HG02981 (cell line): ENCODE results near the gene NOLC1.

Source experiments
- ATAC-seq: cut with Tn5 transposase; IDR thresholded peaks from one replicate; pipeline ENCODE4 v1.9.1; 2021; ENCODE audit warnings: mild to moderate bottlenecking, moderate library complexity; ENCODE audit not compliant: unreplicated experiment

Gene NOLC1

DNA sequence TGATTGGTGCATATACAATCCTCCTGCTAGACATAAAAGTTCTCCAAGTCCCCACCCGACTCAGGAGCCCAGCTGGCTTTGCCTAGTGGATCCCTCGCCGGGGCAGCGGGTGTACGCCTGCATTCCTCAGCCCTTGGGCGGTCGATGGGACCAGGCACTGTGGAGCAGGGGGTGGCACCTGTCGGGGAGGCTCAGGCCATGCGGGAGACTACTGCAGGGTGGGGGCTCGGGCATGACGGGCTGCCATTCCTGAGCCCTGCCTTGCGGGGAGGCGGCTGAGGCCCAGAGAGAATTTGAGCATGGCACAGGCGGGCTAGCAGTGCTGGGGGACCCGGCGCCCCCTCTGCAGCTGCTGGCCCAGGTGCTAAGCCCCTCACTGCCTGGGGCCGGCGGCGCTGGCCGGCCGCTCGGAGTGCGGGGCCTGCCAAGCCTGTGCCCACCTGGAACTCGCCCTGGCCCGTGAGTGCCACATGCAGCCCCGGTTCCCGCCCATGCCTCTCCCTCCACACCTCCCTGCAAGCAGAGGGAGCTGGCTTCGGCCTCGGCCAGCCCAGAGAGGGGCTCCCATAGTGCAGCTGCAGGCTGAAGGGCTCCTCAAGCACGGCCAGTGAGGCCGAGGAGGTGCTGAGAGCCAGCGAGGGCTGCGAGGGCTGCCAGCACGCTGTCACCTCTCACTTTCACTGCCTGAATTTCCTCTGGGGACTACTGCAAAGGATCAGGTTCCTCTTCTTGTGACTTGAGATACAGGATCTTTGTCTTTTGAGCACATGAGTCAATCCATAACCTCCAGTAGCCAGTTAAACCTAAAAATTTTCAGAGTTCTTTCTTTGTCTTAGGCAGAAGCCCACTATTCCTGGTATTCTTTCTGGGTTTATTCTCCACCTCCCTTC is 48.8 kb downstream of the NOLC1 start:
- ATAC-seq: no peak

DNA sequence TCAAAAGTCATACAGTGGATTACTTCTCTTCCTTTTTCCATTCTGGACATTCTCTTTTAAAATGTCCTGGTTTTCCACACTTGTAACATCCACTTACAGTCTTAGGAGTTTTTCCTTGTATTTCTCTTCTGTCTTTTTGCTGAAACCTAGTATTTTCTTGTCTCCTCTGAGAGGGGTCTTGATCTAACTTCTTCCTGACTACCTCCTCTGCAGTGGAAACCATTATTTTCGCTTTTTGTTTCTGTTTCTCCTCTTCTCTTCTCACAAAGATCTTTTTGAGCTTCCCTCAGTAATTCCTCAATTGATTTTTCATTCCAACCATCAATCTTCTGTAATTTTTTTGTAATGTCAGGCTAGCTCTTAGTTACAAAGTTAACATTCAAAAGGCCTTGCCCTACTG is 50.2 kb downstream of the NOLC1 start:
- no peak for ATAC-seq

DNA sequence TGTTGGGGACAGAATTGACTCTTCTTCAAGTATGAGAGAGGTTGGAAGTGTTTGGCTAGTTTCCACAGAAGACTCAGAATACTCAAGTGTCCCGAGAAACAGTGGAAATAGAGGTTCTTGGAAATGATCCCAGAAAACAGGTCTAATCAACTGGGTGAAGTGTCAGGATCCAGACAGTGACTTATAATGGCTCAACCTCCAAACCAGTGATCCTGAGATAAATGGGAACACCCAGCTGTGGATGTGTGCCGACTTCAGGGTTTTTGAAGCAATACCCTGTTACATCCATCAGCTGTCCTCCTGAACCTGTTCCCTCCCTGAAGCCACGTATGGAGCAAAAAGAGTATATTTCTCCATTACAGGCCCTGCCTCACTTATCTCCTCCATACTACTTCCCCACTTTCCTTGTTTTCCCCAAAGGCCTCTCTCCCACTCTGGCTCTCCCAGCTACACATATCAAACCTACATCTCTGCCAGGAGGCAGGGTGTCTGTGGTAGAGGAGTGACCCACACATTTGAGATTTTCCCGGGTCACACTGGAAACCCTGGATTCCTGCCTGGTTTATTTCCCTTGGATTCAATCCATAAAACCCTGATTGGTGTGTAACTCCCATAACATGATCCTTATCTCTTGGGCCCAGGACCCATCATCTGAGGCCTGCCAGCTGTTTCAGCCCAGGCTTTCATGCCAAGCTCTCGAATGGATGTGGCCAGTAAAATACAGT is 56.3 kb downstream of the NOLC1 start:
- no peak for ATAC-seq

DNA sequence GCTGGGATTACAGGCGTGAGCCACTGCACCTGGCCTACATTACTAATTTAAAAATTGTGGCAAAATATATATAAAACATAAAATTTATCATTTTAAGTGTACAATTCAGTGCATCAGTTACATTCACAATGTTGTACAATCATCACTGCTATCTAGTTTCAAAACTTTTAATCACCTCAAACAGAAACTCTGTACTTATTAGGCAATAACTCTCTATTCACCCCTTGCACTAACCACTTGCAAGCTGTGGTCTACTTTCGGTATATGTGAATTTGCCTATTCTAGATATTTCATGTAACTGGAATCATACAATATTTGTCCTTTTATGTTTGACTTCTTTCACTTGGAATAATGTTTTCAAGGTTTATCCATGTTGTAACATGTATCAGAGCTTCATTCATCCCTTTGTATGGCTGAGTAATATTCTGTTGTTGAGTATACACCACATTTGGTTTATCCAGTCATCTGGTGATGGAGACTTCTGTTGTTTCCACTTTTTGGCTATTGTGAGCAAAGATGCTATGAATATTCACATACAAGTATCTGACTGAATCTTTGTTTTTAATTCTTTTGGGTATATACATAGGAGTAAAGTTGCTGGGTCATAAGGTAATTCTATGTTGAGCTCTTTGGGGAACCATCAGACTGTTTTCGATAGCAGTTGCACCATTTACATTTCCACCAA is 59.6 kb downstream of the NOLC1 start:
- no peak for ATAC-seq
